ENCODE data around the gene NOTCH4. TPM values are rescaled to one million over a fixed set of nuclear protein-coding genes. Genes with fewer than 3 reads are reported as not detected.
A peak's percentile ranks its signal among the peaks of the same experiment; 100 is the strongest.

Gene NOTCH4
- total and polyA plus RNA-seq, 9 of the 15 experiments (the other 6 are each of a cell fraction or from before 2014, with no cell fraction given), result 0.24 to 4.3 (median 1.7) TPM

DNA sequence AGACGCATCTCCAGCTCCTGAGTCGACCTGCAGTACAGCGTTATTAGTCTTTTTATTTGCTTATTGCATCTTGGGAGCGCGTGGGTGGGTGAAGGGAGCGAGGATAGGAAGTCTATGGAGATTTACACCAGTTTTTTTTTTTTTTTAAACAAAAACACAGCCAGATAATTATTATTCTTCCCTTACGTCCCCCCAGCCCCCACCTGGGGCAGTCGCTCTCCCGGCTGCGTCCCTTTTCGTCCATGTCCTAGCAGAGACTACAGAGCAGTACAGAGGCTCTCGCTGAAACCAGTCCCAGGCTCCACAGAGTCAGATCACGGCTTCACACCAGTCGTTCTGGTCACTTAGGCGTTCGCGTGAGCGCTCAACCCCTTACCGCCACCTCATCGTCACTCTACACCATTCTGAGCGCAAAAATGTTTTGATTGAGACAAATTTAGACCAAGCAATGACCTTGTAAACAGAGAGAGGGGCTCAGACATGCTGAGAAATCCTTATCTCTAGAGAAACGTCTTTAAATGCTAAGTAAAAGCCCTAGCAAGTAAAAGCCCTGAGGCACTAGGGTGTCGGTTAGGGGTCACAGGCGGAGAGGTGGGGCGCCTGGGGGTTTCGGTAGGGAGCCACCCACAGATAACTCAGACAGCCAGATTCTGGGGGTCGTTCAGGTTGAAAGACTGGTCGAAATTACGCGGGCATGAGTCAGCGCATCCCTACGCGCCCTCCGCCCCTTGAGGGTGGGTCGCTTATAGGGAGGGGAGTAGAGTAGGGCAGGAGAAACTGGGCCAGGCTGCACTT is 70.9 kb downstream of the NOTCH4 start (continued):
- TF ChIP-seq ZSCAN29 (IDR thresholded peaks at IDR 0.05), result no peak
- no peak for TF ChIP-seq ZBTB43 (CRISPR knock-in tag; IDR thresholded peaks at IDR 0.05)
- TF ChIP-seq CBFA2T3 (IDR thresholded peaks at IDR 0.05), result peak; percentile 20; the same call in 1 of the 2 replicates
- no peak for TF ChIP-seq XRCC3 (IDR thresholded peaks at IDR 0.05)
- TF ChIP-seq TAF15 (IDR thresholded peaks at IDR 0.05; ENCODE audit: low read depth, low read length), result no peak
- TF ChIP-seq, protein P1, sequence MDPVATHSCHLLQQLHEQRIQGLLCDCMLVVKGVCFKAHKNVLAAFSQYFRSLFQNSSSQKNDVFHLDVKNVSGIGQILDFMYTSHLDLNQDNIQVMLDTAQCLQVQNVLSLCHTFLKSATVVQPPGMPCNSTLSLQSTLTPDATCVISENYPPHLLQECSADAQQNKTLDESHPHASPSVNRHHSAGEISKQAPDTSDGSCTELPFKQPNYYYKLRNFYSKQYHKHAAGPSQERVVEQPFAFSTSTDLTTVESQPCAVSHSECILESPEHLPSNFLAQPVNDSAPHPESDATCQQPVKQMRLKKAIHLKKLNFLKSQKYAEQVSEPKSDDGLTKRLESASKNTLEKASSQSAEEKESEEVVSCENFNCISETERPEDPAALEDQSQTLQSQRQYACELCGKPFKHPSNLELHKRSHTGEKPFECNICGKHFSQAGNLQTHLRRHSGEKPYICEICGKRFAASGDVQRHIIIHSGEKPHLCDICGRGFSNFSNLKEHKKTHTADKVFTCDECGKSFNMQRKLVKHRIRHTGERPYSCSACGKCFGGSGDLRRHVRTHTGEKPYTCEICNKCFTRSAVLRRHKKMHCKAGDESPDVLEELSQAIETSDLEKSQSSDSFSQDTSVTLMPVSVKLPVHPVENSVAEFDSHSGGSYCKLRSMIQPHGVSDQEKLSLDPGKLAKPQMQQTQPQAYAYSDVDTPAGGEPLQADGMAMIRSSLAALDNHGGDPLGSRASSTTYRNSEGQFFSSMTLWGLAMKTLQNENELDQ (CRISPR knock-in tag; IDR thresholded peaks at IDR 0.05; ENCODE audit: borderline replicate concordance), result no peak
- no peak for TF ChIP-seq NFE2L1 (tag; IDR thresholded peaks at IDR 0.05; ENCODE audit: borderline replicate concordance, low read depth)
- TF ChIP-seq ARID4B (CRISPR knock-in tag; IDR thresholded peaks at IDR 0.05), result 0 out of 2 replicates have a peak, but pooled peaks have one; percentile 37
- TF ChIP-seq, protein P2, sequence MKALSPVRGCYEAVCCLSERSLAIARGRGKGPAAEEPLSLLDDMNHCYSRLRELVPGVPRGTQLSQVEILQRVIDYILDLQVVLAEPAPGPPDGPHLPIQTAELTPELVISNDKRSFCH (CRISPR knock-in tag; IDR thresholded peaks at IDR 0.05), result no peak
- TF ChIP-seq, protein P2 (tag; IDR thresholded peaks at IDR 0.05), result 0 out of 2 replicates have a peak, but pooled peaks have one; percentile 18
- no peak for TF ChIP-seq ZNF395 (CRISPR knock-in tag; IDR thresholded peaks at IDR 0.05)
- TF ChIP-seq BRD4 (IDR thresholded peaks at IDR 0.05), result 0 out of 2 replicates have a peak, but pooled peaks have one; percentile 35
- TF ChIP-seq MAFF (IDR thresholded peaks at IDR 0.05; ENCODE audit: low read length), result no peak
- TF ChIP-seq ZNF766 (CRISPR knock-in tag; conservative IDR thresholded peaks at IDR 0.05), result no peak

All from K562 (cell line).